Fibroblast of skin of abdomen (primary cell): ENCODE data around the gene PARS2.
"Not testable (repeated sequence)": the region's sequence is repeated elsewhere in the genome, so short reads cannot be mapped to it uniquely, and the experiment has no call there.

Source experiments
- DNase-seq: peaks from one replicate; pipeline ENCODE4 v3.0.0-alpha.2; 2013

The PARS2 gene

DNA sequence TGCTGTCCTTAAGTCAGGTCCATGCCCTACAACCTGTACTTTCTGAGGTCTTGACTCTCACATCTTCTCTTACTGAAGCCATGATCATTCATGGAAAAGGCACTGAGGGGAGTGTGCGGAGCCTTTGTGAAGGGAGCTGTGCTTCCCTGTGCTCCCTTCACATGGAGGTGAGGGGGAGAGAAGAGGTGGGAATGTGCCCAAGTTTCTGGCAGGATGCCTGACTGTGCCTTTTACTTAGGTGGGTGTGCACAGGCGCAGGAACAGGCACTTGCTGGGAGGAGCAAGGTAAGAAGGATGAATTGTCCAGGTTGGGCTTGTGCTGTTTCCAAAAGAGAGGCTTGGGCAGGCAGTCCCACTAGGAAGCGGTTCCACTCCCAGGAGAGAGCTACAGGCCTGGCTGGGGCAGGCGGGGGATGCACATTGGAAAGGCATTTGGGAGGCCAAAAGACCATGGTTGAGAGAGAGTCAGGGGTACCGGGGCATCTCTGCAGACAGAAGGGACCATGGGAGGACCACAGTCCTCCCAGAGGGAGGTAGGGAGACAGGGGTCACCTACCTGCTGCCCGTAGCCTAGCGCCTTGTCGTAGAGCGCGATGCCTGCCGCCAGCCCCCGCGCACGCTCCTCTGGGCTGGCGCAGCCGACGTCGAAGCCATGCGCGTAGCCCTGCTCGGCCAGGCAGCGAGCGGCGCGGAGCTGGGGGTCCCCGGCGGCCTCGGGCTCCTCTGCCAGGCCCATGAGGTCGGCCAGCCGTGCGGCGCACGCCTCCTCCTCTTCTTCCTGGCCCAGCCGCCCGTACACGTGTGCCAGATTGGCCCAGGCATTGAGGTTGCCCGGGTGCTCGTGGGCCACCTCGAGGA, 35.9 kb upstream of the PARS2 start:
- DNase-seq = no peak

DNA sequence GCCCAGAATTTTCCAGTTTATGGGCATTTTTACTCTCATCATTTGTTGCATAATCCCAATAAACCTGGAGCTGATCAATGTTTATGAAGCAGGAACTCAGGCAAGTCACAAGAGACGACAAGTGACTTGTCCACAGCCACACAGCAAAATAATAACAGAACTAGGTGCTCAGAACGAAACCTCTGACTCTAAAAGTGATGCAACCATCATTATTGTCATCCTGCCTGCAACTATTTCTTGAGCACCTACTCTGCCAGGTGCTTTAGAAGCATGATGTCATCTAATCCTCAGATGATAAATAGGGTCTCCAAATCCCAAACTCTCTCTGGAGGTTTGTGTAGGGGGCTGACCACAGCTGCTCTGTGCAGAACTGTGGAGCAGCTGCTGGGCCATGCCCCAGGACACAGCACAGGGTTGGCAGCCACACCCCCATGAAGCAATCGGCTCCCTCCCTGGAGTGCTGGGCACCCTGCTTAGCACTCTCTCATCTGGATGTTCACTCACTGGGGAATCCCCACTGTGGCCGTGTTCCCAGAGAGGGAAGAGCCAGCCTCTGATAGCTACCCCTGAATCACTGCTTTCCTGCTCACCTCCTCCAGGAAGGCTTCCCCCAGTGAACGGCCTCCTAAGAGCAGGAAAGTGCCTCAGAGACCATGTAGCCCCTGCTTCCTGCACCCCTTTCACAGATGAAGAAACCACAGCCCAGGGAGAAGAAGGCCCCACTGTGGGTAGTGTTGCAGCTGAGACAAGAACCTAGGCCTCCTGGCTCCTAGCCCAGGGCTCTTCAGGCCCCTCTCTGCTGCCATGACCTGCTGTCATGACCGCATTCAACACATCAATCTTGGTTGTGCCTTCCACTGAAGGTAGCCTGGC, 34.7 kb upstream of the PARS2 start:
- DNase-seq = no peak

DNA sequence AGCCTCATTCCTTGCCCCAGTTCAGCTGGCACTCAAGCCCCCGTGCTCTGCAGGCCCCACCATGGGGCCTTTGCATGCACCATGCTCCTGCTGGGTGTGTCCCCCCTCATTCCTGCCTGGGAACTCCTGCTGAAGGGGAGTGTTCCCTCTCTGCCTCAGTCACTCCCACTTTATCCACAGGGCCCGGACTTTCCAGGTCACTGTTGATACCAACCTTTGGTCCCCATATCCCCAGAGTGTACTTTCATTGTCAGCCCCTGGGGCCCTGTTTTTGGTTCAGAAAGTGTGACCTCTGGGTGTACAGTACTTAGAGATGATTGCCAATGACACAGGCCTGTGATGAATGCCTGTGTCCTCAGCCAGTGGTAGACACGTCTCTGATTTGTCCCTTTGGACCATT, 33.9 kb upstream of the PARS2 start:
- DNase-seq = no peak

DNA sequence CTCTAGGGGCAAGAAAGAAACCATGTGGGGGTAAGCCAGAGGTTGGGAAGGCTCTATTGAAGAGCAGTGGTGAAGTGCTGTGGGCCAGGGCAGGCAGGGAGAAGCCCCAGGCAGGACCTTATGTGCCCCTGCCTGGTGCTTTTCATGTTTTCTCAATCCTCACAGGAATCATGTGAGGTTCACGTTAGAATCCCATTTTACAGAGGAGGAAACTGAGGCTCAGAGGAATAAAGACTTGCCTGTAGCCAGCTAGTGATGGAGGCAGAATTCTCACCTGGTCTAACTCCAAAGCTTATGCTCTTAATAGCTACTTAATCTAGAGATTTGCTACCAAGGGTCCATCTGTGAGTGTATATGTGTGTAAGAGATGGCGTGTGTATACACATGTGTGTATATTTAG, 32.6 kb upstream of the PARS2 start:
- no peak for DNase-seq

DNA sequence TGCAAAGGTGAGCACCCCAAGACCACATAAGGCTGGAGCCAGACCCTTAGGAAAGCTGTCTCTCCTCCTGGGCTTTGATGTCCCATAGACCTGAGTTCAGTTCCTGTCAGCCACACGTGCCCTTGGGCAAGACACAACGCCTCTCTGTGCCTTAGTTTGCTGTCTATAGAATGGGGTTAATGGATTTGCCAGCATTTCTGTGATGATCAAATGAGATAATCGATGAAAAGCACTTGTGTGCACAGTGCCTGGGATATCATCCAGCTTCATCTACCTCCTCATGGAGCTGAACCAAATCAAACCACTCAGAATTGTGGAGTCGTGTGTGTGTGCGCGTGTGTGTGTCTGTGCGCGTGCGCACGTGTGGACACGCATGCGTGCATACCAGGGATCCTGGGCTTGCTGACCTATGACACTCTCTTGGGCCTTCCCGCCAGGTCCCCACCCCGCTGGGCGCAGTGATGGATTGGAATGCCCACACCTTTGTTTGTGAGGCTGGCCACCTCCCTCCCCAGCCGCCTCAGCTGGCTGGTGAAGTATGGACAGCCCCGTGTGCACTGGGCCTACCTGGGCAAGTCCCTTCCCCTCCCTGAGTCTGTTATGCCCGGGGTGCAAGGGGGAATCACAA, 31.6 kb upstream of the PARS2 start:
- DNase-seq = no peak

DNA sequence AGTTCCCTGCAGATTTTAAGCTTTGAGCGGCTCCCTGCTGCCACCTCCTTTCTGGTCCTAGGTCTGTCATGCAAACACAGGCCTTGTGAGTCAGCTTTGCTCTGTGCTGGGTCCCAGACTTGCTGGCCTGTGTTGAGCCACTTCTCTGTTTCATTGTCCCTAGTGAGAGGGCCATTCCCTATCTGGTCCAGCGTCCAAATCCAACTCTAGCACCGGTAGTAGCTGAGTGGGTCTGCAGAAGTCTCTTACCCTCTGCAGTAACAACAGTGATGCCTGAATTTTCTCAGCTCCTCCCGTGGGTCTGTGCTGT, 31.0 kb upstream of the PARS2 start:
- DNase-seq = no peak

DNA sequence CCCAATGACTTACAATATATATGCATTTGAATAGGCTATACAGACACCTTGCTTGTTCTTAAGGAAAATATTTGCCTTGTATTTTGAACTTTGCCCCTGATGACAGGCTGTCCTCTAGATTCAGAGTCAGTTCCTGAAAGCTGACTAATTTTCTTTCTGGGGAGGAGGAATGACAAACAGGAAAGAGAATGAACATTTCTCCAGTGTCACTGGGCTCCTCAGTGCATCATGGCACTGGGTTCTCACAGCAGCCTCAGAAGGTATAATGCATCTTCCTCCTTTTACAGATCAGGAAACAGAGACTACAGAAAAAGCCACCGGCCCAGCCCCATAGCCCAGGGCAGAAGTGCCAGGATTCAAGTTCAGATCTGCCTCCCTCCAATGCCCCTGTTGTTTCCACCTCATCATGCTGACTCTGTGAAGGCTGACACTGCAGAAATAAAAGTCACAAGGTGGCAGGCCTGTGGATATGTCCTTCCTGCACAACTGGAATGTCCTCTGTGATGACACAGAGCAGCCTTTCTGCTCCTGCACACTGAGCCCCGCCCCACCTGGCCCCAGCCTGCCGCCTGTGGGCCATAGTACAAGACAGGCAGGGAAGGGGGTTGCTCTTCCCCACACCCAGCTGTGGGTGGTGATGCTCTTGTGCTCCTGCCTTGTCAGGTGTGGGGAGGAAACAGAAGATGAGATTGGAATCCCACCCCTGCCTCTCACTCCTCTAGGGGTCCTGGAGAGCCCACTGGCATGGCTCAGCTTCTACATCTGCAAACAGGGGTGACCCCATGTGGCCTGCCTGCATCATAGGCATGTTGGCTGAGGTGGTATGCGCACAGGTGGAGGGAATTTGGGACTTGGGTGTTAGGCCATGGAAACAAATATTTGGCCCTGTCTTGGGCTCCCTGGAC, 30.4 kb upstream of the PARS2 start:
- no peak for DNase-seq

DNA sequence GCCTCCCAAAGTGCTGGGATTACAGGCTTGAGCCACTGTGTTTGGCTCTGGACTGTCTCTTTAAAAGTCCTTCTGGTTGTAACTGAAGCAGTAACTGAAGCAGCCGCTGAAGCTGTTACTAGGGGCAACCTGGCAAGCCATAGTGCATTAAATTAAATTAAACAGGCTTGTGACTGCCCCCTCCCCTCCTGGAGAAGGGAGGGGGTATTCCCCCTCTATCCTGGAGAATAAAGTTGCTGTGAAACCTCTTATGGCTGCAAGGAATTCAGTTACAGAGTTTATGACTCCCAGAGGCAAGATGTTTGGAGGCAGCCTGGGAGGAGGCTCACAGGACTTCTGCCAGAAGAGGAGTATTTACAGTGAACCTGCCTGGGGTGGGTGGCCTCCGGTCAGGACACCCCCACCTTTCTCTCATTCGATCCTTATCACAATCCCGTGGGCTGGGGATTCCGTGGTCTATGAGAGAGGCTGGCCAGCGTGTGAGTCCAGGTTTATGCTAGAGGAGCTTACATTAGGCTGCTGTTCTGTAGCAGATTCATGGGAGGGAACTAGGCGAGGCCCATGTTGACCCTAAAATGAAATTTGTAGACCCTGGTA, 28.5 kb upstream of the PARS2 start:
- no peak for DNase-seq

DNA sequence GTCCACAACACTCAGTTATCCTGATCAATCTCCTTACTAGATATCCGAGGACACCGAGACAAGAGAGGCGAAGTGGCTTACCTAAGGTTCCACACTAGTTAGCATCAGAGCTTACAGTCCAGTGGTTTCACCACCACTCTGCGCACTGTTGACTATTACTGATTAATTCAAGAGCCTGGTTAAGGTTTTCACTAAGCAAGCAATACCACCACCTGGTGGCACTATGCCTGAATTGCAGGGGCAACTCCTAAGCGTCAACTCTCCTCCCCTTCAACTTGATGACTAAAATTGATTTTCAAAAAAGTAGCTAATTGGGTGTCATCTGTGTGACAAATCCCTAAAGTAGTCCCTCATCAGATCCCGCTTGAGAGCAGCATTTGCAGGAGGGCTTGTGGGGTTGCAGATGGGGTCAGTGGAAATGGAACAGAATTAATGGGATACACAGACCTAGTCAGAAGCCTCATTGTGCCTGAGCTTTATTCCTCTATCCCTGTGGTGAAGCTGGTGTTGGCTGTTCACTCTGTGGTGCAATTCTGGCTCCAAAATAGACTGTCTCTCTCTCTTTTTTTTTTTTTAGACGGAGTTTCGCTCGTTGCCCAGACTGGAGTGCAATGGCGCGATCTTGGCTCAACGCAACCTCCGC, 27.7 kb upstream of the PARS2 start:
- DNase-seq = no peak

DNA sequence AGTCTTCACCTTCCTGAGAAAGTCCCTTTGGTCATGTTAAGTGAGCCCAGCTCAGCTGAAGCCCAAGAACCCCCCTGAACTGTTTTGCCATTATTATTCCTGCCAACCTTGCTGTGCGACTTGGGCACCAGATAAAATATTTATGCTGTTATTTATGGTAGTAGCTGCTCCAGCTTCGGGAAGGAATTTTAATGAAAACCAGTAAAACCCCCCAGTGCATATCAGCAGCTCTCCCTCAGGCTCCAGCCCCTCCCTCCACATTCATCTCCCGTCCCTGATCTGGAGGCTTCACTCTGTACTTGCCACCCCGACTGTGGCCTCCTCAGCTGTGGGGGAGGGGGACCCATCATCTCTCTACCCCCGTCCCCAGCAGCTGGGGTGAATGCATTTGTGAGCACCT, 24.1 kb upstream of the PARS2 start:
- DNase-seq = no peak

DNA sequence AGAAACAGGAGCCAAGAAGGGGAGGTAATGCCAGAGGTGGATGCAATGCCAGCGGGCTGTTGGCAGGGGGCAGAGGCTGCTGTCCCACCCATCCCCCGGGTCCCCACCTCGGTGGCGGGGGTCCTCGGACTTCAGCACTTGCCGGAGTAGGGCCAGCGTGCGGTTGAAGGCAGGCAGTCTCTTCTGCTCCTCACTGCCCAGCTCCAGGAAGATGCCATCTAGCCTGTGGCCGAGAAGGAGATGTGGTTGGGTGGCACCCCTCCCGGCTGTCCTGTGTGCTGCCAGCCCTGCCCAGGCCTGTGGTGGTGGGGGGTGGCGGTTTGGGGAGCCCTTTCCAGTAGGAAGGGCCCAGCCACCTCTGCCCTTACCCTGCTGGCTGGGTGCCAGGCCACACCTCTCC, 23.3 kb upstream of the PARS2 start:
- no peak for DNase-seq

DNA sequence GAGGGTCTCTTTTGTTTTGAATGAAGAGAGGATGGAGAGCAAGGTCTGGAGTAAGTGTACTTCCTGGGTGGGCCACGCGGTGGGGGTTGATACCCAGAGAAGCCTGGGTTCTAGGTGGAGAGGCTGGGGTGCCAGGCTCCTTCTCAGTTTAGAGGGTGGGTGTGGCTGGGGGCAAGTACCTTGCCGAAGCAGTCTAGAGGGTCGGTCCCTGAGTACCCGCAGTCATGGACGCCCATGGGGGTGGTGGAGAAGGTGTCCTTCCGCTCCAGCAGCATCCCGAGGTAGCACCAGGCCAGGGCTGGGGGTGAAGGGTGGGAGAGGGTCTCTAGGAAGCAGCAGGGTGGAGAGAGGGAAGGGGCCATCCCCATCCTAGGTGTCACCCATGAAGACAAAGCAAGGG, 22.5 kb upstream of the PARS2 start:
- no peak for DNase-seq

DNA sequence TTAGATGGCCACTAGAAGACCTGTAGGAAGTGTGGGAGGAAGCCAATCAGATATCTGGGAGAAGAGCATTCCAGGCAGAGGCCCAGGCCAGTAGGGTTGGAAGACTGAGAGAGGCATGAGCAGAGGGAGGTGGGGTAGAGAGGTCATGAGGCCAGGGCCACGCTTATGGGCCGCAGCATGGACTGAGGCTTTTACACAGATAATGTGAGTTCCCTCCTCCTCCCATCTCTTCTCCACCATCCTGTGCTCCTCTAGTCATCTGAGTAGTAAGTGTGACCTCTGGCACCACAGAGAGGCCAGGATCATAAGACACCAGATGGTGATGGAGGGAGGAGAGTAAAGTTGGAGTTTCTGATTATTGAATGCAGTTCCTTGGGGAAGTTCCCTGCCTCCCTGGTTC, 19.7 kb upstream of the PARS2 start:
- DNase-seq = no peak

DNA sequence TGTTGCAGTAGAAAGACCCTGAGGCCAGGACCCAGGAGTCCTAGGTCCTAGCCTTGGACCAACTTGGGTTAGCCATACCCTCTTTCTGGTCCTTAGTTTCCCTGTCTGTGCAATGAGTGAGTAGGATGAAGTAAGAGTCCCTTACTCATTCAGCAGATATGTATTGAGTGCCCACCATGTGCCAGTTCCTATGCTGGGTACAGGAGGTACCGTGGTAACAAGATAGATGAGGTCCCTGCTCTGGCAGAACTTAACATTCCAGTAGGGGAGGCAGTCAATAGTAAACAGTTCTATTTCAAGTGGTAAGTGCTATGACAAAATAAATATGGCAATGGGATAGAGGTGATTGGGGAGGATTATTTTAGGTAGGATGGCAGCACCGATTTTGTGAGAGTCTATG, 18.3 kb upstream of the PARS2 start:
- DNase-seq = no peak

DNA sequence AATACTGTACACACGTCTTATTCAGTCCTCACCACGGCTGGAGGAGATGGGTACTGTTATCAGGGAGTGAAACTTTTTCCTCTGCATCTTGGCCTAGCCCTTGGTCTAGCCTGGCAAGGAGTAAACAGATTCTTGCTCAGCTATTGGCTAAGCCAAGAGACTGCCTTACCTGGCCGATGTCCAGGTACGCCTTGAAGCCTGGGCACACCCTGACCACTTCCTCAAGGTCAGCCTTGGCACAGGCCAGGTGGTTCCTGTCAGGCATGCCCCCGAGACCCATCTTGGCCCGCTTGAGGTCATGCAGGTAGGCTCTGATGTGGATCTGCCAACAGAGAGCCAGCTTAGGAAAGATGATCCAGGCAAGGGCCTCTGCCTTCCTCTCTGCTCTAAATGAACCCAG, 17.8 kb upstream of the PARS2 start:
- DNase-seq = no peak

DNA sequence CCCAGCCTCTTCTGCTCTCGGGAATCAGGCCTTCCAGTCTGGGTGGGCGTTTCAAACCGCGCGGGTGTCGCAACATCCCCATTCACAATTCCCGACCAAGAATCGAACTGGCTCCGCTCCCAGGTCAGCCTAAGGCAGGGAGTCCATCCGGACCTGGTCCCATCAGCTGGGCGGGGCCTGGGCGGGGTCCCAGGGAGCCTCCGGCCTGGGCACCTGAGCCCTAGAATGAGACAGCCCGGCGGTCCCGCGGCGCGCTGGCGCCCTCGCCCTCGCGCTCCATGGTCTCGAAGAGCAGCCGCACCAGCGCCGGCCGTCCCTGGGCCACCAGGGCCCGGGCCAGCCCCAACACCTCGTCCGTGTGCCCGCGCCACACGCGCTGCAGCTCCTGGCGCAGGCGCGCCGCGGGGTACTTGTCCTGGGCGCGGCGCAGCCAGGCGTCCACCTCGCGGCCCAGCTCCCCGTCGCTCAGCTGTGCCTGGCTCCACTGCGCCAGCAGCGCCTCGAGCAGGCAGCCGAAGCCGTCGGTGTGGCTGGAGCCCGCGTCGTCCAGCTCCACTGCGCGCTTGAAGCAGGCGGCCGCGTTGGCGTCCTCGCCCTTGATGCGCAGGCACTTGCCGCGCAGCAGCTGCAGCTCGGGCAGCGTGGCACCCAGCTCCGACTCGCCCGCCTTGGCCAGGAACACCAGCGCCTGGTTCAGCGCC, 16.9 kb upstream of the PARS2 start:
- DNase-seq = no peak

DNA sequence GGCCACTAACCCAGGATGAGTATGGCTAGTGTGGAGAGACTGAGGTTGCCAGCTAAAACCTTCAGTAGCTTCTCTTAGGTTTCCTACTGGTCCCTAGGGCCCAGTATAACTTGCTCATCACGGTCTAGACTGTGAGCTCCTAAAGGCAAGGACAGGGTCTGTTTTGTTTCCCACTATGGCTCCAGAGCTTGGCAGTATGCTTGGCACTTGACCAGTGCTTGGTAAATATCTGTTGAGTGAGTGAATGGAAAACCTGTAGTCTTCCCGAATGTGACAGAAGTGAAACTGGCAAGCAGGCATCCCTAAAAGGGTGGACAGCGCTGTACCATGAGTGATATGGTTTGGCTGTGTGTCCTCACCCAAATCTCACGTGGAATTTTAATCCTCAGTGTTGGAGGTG, 13.1 kb upstream of the PARS2 start:
- DNase-seq = no peak

DNA sequence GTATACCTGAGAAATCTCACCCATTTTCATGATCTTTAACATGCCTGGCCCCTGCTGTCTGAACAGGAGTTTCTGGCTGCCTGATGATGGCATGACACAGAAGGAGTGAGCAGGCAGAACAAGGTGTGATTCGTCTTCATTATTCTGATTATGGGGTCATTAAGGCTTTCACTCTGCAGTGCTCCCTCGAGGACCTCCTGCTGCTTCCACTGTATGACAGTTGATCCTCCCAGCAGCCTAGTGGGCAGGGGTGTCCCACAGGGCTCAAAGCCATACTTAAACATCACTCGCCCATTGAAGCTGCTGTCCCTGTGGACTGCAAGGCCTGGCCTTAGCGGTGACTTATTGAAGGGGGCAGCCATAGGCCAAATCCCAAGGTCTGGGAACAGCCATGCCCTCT, 12.7 kb upstream of the PARS2 start:
- no peak for DNase-seq

DNA sequence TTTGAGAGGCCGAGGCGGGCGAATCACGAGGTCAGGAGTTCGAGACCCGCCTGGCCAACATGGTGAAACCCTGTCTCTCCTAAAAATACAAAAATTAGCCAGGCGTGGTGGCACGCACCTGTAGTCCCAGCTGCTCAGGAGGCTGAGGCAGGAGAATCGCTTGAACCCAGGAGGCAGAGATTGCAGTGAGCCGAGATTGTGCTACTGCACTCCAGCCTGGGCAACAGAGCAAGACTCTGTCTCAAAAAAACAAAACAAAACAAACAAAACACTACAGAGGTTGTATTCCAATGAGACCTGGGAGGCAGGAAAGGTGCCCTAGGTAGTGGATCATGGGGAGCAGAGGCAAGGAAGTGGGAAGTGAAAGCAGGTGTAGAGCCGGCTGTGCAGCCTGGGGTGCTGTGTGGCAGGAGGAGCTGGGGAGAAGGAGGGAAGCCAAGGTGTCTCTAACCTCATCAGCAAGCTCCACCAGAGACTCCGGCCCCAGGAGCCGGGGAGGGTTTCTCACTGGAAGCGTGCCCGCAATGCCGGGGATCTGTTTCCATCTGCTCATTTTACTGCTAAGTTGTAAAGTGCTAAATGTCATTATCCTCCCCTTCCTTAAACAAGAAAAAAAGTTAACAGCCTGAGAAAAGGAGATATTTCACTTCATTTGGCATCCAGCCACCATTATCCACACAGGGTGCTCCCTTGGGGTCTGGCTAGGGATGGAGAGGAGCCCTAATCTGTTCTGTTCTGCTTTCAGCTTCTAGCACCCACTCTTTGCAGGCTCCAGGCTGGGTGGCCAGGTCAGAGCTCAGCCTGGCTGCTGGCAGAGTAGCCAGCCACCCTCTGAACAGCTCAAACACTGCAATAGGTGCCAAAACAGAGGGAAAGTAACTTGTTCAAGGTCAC, 11.8 kb upstream of the PARS2 start:
- not testable (repeated sequence) for DNase-seq
